ENCODE data around the gene CCNY.
"Not testable (repeated sequence)": the region's sequence is repeated elsewhere in the genome, so short reads cannot be mapped to it uniquely, and the experiment has no call there.

CCNY gene

DNA sequence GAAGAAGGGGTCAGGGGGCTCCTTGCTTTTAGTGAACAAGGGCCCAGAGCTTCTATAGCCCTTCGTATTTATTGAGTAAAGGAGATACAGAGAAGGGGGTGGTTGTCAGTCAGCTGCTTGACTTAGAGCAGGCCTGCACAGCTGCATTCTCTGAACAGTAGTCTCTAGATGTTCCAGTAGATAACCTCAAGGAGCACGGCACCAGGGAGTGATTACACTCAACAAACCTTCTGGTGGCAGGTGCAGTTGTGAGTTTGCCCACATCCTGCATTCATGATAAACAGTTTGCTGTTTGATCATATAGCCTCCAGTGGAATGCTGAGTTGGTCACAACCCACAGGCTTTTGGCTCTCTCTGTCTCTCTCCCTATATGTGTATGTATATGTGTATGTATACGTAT lies 198.8 kb downstream of the CCNY start:
- no peak for DNase-seq

DNA sequence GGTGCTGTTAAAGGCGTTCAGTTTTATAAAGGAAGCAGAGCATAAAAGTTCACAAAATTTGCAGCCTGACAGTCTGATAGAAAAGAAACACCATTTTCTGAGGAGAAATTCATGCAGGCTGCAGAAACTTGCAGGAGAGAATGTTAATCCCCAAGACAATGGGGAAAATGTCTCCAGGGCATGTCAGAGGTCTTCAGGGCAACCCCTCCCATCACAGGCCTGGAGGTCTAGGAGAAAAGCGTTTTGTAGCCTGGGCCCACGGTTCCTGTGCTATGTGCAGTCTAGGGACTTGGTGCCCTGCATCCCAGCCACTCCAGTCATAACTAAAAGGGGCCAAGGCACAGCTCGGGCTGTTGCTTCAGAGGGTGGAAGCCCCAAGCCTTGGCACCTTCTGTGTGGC lies 200.5 kb downstream of the CCNY start:
- no peak for DNase-seq

DNA sequence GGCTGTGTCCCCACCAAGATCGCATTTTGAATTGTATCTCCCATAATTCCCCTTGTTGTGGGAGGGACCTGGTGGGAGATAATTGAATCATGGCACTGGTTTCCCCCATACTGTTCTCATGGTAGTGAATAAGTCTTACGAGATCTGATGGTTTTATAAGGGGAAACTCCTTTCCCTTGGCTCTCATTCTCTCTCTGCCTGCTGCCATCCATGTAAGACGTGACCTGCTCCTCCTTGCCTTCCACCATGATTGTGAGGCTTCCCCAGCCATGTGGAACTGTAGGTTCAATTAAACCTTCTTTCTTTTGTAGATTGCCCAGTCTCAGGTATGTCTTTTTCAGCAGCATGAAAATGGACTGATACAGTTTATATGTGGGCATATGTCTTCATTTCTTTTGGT lies 201.6 kb downstream of the CCNY start:
- DNase-seq, result not testable (repeated sequence)

DNA sequence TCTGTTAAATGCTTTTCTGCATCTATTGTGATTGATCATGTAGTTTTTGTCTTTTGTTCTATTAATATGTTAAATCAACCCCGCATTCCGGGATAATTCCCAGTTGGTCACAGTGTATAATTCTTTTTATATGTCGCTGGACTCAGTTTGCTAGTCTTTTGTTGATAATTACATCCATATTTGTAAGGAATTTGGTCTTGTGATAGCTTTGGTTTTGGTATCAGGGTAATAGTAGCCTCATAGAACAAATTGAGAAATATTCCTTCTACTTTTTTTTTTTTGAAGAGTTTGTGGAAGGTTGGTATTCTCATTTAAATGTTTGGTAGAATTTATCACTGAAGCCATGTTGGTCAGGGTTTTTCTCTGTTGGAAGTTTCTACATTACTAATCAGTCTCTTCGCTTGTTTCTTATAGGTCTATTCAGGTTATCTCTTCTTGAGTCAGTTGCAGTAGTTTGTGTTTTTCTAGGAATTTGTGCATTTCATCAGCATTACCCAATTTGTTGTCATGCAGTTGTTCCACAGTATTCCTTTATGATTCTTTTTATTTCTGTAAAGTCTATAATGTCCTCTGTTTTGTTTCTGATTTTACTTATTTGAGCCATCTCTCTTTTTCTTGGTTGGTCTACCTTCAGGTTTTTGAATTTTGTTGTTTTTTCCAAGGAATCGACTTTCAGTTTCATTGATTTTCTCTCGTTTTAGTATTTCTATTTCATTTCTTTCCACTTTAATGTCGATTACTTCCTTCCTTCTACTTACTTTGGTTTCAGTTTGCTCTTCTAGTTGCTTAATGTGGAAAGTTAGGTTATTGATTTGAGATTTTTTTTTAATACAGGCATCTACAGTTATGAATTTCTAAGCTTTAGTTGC lies 204.2 kb downstream of the CCNY start:
- no peak for DNase-seq

DNA sequence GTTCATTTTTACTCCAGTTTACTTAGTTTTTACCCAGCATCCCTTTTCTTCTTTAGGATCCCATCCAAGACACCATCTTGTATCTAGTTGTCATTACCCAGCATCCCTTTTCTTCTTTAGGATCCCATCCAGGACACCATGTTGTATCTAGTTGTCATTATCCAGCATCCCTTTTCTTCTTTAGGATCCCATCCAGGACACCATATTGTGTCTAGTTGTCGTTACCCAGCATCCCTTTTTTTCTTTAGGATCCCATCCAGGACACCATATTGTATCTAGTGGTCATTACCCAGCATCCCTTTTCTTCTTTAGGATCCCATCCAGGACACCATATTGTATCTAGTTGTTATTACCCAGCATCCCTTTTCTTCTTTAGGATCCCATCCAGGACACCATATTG lies 205.4 kb downstream of the CCNY start:
- DNase-seq, result no peak

DNA sequence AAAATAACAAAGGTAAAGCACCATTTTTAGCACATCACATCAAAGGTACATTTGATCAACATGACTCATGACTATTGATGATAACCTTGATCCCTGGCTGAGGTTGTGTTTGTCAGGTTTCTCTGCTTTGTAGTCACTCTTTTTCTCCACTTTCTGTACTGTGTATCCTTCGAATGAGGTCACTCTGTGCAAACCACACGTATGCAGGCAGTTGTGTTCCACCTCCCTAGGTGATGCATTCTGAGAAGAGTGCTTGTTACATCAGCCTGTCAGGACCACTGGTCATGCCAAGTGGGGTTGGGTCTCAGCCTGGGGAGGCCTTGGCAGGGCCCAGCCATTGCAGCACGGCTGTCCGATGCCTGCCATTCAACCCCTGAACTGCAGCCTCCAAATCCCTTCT lies 206.0 kb downstream of the CCNY start:
- DNase-seq, result no peak

DNA sequence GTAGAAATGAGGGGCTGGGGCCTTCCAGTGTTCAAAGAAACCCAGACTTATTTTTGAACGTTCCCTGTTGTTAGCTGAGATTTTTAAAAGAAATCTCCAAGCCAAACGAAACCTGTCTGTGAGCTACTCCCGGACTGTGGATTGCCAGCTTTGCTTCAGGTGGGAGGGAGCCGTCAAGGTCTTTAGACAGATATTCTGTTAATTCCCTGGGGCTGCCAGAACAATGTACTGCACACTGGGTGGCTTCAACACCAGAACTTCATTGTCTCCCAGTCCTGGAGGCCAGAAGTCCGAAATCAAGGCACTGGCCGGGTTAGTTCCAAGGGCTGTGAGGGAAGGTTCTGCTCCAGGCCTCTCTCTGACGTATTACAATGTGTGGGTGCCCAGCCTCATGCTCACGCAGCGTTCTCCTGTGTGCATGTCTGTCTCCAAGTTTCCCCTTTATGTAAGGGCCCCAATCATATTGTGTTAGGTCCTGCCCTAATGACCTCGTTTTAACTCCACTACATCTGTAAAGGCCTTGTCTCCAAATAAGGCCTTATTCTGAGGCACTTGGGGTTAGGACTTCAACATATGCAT lies 208.9 kb downstream of the CCNY start:
- DNase-seq, result no peak

DNA sequence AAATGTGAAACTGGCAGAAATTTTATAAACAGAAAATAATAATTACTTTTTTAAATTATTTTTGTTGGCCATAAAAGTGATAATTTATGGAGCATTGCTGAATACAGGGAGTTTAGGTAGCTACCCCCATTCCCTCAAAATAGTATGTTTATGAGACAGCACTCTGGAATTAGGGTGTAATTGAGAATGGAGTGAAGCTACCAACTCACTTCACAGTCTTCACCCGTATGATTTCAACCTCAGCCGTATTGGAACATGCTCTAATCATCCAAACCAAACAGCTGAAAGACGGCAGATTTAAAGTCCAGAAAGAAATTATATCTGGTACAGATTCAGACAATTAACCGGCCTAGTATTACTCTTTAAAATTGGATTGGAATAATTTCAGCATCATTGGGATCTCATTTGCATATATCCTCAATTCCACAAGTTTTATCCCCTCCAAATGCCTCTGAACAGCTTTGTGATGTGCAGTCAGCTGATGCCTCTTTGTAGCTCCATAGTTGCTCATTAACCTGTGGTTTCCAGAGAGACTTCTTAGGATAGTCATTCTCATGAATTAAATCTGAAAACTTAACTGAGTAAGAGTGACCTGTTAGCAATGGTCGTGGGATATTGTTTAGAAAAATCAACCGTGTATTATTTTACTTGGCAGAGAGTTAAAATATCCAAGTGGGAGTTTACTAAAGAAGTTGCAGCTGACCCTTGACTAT lies 209.7 kb downstream of the CCNY start:
- DNase-seq, result no peak

DNA sequence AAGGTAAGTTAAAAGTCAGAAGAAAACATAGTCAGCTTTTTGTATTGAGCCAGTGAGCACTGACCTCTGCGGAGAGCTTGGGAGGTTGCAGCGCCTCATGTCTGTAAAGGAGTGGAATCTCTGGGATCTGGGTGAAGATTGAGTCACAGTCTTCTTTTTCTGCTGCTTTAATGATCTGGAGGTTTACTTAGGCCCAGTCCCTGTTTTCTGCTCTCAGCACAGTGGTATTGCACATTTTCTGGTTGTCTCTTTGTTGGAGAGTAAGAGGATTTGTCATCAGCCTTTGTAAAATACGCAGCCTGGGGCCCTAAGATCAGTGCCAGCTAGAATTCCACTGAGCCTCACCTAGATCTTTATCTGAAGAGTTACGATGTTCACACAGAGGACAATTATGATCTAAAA lies 210.5 kb downstream of the CCNY start:
- DNase-seq, result no peak

DNA sequence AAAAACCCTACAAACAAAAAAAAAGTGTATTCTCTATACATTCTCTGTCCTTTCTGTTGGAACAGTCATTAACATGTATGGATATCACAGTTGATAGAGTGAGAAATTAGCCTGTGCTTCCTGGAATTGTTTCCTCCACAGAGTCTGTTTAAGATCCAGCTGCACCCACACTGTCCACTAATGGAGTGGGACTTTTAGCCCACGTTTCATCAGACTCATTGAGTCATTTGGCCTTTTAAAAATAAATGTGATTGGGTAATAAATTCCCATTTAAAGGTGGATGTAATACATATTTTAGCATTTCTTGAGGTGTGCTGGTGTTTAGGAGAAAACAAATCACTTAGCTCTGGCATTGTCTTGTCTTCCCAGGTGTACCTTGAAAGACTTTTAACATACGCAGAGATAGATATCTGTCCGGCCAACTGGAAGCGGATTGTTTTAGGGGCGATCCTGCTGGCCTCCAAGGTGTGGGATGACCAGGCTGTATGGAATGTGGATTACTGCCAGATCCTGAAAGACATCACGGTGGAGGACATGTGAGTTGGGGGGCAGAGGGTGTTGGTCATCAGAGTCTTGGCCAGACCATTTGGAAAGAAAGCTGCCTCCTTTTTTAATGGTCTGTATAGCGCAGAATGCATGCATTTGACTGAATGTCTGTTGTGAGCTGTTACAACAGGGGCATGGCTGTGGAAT lies 216.5 kb downstream of the CCNY start:
- DNase-seq, result no peak

DNA sequence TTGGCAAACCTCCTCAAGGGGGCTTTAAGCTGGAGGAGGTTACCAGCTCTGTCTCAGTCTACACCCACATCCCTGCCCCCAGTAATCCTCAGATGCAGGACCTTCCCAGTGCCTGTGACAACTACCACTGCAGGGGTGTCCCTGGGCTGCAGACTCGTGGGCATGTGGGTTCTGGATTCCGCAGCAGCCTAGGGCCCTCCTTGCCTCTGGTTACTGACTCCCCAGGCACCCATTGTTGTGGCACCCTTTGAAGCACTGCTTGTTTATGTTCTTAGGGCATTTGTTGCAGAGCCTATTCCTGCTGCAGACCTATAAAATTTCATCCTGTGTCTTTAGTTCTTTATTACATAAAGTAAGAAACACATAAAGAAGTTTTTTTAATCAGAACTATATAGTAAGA lies 217.7 kb downstream of the CCNY start:
- DNase-seq, result no peak

DNA sequence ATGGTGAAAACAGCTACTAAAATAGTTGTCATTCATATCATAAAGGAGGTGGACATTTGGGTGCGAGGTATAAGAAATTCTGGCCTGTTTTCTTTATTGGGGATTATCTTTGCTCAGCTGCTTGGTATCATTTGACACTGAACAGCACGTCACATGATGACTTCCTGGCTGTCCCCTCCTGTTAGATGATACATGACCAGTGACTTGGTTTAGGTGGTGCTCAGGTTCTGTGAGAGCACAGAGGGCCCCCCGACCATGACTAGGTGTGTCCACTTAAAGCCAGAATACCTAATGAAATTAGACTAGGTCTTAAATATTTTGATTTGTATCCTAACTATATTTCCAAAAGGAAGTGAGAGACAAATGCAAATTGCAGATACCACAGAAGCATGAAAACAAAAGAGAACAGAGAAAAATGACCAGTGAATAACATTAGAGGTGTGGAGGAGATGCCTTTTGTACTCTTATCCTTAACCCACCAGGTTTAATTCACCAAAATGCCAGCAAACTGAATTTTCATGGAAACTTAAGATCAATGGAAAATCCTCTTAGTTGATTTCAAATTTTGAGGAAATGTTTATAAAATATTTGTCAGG lies 218.2 kb downstream of the CCNY start:
- no peak for DNase-seq

DNA sequence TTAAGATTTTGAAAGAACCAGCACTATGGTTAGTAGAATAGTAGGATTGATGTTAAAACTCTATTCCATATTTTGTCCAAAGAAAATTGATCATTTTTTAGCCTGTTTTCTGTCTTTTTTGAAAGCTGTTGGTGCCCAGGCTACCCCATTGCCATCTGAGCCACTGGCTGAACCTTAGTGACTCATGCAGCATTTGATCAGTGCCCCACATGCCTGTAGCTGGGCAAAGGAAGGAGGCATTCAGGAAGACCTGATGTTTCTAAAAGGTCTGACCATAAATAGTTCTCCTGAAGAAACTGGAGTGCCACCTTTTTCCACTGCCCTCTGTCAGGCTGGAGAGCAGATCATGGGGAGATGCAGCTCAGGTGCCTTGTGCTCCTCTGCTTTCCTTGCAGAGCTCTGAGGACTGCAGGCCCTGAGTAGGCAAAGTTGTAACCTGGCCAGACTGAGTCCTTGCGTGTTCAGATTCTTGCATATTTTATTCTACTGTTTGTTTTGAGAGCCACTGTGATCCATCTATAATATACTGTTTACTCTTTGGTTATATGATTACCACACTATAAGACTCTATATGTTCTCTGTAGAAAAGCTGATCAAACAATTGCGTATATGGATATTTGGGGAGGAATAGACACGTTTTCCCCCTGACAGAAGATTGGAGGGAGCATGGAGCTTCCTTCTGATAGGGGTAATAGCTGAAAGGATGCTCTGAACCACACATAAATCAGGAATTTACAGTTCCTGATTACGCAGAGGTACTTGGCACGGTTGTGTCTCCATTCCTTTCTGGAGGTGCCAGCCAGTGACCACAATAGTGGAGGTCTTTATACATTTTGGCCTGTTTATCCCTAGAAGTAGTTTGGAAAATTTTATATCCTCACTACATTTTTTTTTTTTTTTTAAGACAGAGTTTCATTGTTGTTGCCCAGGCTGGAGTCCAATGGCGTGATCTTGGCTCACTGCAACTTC lies 219.9 kb downstream of the CCNY start:
- DNase-seq, result no peak

DNA sequence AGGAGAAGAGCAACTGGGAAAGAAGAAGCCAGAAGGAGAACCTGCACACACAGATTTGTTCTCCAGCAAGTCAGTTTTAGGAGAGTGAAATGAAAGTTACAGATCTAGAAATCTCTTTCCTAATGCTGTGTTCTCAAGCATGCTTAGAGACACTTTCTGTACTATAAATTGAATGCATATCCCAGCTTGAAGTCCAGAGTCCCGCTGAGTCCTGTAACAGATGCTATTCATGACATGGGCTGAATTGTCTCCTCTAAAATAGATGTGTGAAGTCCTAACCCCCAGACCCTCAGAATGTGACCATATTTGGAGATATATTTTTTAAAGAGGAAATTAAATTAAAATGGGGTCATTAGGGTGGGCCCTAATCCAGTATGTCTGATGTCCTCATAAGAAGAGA lies 222.0 kb downstream of the CCNY start:
- no peak for DNase-seq

DNA sequence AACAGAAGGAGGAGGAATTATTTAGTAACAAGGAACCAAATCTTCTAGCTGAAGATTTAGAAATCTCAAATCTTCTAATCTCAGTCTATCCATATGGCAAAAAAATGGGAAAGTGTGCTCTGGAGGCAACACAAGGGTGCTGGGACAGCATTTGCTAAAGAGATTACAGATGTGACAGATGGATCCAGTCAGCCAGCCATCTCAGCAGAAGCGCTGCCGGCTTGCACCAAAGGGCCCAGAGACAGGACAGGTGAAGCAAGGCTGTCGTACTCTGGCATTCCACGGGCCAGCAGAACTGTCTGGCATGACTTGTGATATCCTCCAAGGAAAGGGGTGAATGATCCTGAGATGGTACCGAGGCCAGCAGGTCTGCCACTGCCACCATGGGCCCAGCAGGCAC lies 223.1 kb downstream of the CCNY start:
- no peak for DNase-seq

DNA sequence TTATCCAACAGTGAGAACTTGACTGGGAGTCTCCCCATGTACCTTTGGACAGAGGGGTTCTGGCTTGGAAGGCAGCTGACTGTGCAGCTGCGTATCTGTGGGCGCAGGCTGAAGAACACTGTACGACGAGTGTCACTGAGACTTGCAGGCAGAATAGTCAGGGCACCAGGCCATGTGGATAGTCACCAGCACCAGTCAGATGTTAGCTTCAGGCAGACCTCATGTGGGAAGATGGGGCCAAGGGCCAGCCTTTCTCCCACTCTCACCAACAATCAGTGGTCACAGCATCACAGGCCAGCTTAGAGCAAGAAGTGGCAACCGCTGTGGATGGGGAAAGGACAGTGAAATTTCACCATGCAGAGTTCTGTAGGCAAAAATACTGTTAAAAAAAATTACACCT lies 225.4 kb downstream of the CCNY start:
- no peak for DNase-seq

DNA sequence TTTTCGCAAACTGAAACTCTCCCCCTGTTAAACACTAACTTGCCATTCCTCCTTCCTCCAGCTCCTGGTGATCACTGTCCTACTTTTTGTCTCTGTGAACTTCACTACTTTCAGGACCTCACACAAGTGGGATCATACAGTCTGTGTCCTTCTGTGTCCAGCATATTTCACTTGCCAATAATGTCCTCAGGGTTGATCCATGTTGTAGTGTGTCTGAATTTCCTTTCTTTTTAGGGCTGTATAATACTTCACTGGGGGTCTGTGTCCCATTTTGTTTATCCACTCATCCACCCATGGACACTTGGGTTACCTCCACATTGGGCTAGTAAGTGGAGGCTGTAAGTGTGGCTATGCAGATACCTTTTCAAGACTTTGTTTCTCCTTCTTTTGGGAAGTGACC lies 226.1 kb downstream of the CCNY start:
- DNase-seq, result no peak

DNA sequence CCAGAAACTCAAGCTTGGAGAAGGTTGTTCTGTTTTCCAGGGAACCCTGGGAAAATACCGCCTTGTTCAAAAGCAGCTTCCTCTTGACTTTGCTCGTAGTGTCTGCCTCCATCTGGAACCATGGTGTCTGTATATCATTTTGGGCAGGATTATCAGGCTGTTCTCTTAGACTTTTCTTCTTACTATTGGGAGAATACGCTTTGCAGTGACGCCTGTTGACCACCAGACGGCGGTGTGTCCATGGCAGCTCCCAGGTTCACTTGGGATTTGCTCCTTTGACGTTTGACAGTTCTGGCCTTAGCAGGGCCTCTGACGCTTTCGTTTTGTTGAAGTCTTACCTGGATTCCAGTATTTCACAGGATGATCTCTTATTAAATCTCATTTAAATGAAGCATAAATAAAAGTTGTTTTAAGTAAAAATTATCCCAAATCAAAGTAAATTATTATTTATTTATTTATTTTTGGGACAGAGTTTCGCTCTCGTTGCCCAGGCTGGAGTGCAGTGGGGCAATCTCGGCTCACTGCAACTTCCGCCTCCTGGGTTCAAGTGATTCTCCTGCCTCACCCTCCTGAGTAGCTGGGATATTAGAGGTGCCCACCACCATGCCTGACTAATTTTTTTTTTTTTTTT lies 227.1 kb downstream of the CCNY start:
- DNase-seq, result peak; percentile 61

DNA sequence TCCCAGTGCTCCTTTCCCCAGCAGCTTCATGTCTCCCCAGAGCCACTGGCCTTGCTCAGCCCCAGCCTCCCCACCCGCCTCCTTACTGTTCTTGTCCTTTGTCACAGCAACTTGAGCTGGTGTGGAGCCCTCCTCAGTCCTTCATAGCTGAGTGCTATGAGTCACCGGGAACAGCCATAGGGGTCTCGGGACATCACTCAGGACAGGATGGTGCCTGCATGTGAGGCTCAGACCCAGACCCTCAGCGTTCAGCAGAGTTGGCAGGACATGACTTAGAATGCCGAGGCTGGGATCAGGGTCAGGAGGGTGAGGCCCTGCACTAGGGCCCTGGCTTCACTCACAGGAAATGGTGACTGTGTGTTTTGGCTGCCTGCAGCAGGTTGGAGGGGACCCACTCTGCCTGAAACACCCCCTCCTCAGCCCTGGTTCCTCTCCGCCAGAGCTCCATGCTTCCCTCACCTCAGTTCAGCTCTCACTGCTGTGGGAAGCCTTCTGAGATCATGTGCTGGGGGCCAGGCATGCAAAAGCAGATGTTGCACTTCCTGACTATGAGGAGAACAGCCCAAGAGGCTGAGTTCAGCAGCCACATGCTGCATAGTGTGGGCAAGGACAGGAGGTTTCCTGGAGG lies 228.1 kb downstream of the CCNY start:
- no peak for DNase-seq

DNA sequence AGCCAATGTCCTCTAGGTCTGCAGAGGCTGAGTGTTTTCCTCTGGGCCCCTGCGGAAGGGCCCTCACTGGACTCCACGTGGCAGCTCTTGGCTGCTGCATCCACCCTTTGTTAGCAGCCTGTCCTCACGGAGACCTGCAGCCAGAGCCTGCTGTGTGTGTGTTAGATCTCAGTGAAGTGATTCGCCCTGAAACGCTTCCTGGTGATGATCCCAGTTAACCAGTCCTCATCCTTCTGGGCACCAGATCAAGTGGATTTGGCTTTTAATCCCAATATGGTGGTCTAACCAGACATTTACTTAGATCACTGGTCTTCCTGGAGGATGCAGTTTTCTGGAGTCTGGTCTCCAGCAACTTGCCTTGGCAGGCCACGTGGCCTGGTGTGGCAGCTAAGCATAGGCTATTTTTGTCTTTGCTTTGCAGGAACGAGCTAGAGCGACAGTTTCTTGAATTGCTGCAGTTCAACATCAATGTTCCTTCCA lies 229.3 kb downstream of the CCNY start:
- DNase-seq, result no peak

DNA sequence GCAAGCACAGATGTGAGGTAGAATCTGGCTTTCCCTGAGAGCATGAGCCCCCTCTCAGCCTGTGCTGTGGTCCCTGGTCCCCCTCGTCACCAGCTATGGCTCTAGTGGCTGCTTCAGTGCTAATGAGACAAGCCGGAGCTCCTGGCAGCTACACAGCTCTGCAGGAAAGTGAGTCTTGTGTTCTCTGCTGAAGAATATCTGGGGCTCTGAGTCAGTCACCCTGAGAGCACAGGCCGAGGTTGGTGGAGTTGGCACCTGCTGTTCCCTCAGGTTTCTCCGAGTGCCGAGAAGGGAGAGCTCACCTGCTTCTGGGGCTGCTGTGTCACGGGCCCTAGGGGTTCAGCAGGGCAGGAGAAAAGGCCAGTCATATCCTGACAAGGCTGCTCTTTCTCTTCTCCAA lies 231.6 kb downstream of the CCNY start:
- no peak for DNase-seq
